Peyer's patch (tissue), 4 donors: ENCODE data around the gene CEACAM19. TPM values are rescaled to one million over a fixed set of nuclear protein-coding genes. Genes with fewer than 3 reads are reported as not detected.
A peak's percentile ranks its signal among the peaks of the same experiment; 100 is the strongest.

Experiments
- DNase-seq, 3 donors: peaks; one replicate each; pipeline ENCODE4 v3.0.0-alpha.2; 2017 to 2019
- H3K27ac ChIP-seq, 4 donors: fragments of 200-600 bp; sonication (generic); one replicate each; pipeline ENCODE4 v1.5.1; 2016 to 2019
- H3K27me3 ChIP-seq, 2 donors: fragments of 200-600 bp; sonication (generic); one replicate each; pipeline ENCODE4 v1.5.1; 2019
- H3K36me3 ChIP-seq, 3 donors: fragments of 200-600 bp; sonication (generic); one replicate each; pipeline ENCODE4 v1.5.1; 2016 to 2019
- H3K4me1 ChIP-seq, 4 donors: fragments of 200-600 bp; sonication (generic); one replicate each; pipeline ENCODE4 v1.5.1; 2016 to 2019
- H3K4me3 ChIP-seq, 4 donors: fragments of 200-600 bp; sonication (generic); 1 replicate in 3 of 4; 2 replicates in 1 of 4; pipeline ENCODE4 v1.5.1; 2016 to 2019; ENCODE audit warnings: mild to moderate bottlenecking in 1 of 4
- H3K9me3 ChIP-seq, 4 donors: fragments of 200-600 bp; sonication (generic); one replicate each; pipeline ENCODE4 v1.5.1; 2016 to 2019; ENCODE audit warnings: mild to moderate bottlenecking in 1 of 4
- CTCF ChIP-seq, 6 experiments: fragments of 450-650 bp in 4 of 6; fragments of 200-600 bp in 2 of 6; sonication (generic) in 1 of 6; IDR thresholded peaks; one replicate each; pipeline ENCODE4 v1.5.1; 2017 to 2019; ENCODE audit warnings: antibody characterized with exemption in 6 of 6, mild to moderate bottlenecking in 3 of 6, moderate library complexity in 1 of 6
- POLR2A ChIP-seq, 2 donors: fragments of 450-650 bp; IDR thresholded peaks; one replicate each; pipeline ENCODE4 v1.5.1; 2017; ENCODE audit warnings: antibody characterized with exemption in 2 of 2, mild to moderate bottlenecking in 2 of 2, moderate library complexity in 2 of 2
- total RNA-seq, 4 donors: library from RNA; depleted of rRNA; stranded (reverse); fragments of >200 nt; gene quantifications; one replicate each; pipeline ENCODE4 v1.1.0, GENCODE V29; 2016

Gene CEACAM19
- total RNA-seq, 4 donors from 2014 or later, result 4.4 to 16.9 (median 13.3) TPM

- peaks cover 0 to 41% (median 15%) of the 10 kb centered on the region in 4 donors for H3K4me1 ChIP-seq
- H3K27ac ChIP-seq, result peak overlapping the region in 3 of 4 donors; percentile 7 to 57 (median 26)
- DNase-seq, result no peak
- H3K27me3 ChIP-seq, result no peaks in the 10 kb centered on the region
- H3K36me3 ChIP-seq, result no peaks in the 10 kb centered on the region
- TF ChIP-seq CTCF (IDR thresholded peaks at IDR 0.05) (no peak), POLR2A (IDR thresholded peaks at IDR 0.05) (no peak)
- H3K4me3 ChIP-seq, result no peak overlapping the region
- no peaks in the 10 kb centered on the region for H3K9me3 ChIP-seq
These were observed 51.1 kb downstream of the CEACAM19 start for GRCh38 chr19:44722131-44723121.

- TF ChIP-seq POLR2A (IDR thresholded peaks at IDR 0.05) (no peak), CTCF (IDR thresholded peaks at IDR 0.05) (no peak)
- Histone ChIP-seq H3K4me1 (peaks cover 0 to 38% (median 14%) of the 10 kb centered on the region in 4 donors), H3K9me3 (no peaks in the 10 kb centered on the region), H3K36me3 (no peaks in the 10 kb centered on the region), H3K27ac (peak overlapping the region in 2 of 4 donors; percentile 57 to 89), H3K4me3 (peak overlapping the region in 2 of 4 donors; percentile 33 to 35), H3K27me3 (no peaks in the 10 kb centered on the region)
- DNase-seq, result no peak
These were observed 52.1 kb downstream of the CEACAM19 start for GRCh38 chr19:44723299-44723951.

GRCh38 chr19:44723952-44724319, 52.7 kb downstream of the CEACAM19 start:
- Histone ChIP-seq H3K4me3 (peak overlapping the region in 2 of 4 donors; percentile 33 to 35), H3K27me3 (no peaks in the 10 kb centered on the region), H3K9me3 (no peaks in the 10 kb centered on the region), H3K4me1 (peaks cover 0 to 33% (median 12%) of the 10 kb centered on the region in 4 donors), H3K36me3 (no peaks in the 10 kb centered on the region), H3K27ac (peak overlapping the region; percentile 50 to 89 (median 84))
- TF ChIP-seq POLR2A (IDR thresholded peaks at IDR 0.05) (peak in 1 of 2 donors; percentile 37), CTCF (IDR thresholded peaks at IDR 0.05) (peak; percentile 96 to 99 (median 98))
- peak; percentile 72 to 92 (median 92) for DNase-seq

- TF ChIP-seq CTCF (IDR thresholded peaks at IDR 0.05) (no peak), POLR2A (IDR thresholded peaks at IDR 0.05) (peak in 1 of 2 donors; percentile 50)
- peak in 2 of 3 donors; percentile 89 to 95 for DNase-seq
- no peaks in the 10 kb centered on the region for H3K9me3 ChIP-seq
- peak overlapping the region; percentile 17 to 89 (median 84) for H3K27ac ChIP-seq
- no peaks in the 10 kb centered on the region for H3K27me3 ChIP-seq
- H3K4me3 ChIP-seq, result peak overlapping the region in 1 of 4 donors; percentile 25
- H3K4me1 ChIP-seq, result peaks cover 0 to 27% (median 10%) of the 10 kb centered on the region in 4 donors
- H3K36me3 ChIP-seq, result no peaks in the 10 kb centered on the region
These were observed 54.0 kb downstream of the CEACAM19 start for GRCh38 chr19:44725251-44725650.

GRCh38 chr19:44725684-44726083, 54.4 kb downstream of the CEACAM19 start:
- TF ChIP-seq CTCF (IDR thresholded peaks at IDR 0.05) (no peak), POLR2A (IDR thresholded peaks at IDR 0.05) (no peak)
- H3K9me3 ChIP-seq, result no peaks in the 10 kb centered on the region
- peaks cover 0 to 27% (median 10%) of the 10 kb centered on the region in 4 donors for H3K4me1 ChIP-seq
- DNase-seq, result peak in 1 of 3 donors; percentile 73
- H3K4me3 ChIP-seq, result peak overlapping the region in 1 of 4 donors; percentile 25
- H3K36me3 ChIP-seq, result no peaks in the 10 kb centered on the region
- H3K27ac ChIP-seq, result peak overlapping the region; percentile 17 to 89 (median 82)
- H3K27me3 ChIP-seq, result no peaks in the 10 kb centered on the region
